Peyer's patch (tissue), 4 donors: ENCODE measurements around the gene PTOV1.

Source experiments
- CTCF ChIP-seq, 6 experiments: fragments of 450-650 bp in 4 of 6; fragments of 200-600 bp in 2 of 6; sonication (generic) in 1 of 6; IDR thresholded peaks; one replicate each; pipeline ENCODE4 v1.5.1; 2017 to 2019; ENCODE audit warnings: antibody characterized with exemption in 6 of 6, mild to moderate bottlenecking in 3 of 6, moderate library complexity in 1 of 6
- POLR2A ChIP-seq, 2 donors: fragments of 450-650 bp; IDR thresholded peaks; one replicate each; pipeline ENCODE4 v1.5.1; 2017; ENCODE audit warnings: antibody characterized with exemption in 2 of 2, mild to moderate bottlenecking in 2 of 2, moderate library complexity in 2 of 2

- no peak for TF ChIP-seq CTCF (IDR thresholded peaks at IDR 0.05)
- no peak for TF ChIP-seq POLR2A (IDR thresholded peaks at IDR 0.05)
Observed at GRCh38 chr19:49827034-49827433, 23.9 kb upstream of the PTOV1 start.
